Glutamatergic neuron (in vitro differentiated cells): ENCODE results near the gene GPR3. TPM values are rescaled to one million over a fixed set of nuclear protein-coding genes. Genes with fewer than 3 reads are reported as not detected.

Source experiments
- DNase-seq: peaks from one replicate; pipeline ENCODE4 v3.0.0; 2022
- H3K27ac Mint-ChIP-seq: one replicate; pipeline ENCODE4 v1.8.0; 2020; ENCODE audit warnings: mild to moderate bottlenecking, mixed read lengths, inconsistent platforms; ENCODE audit not compliant: unreplicated experiment
- H3K27me3 Mint-ChIP-seq: one replicate; pipeline ENCODE4 v1.8.0; 2020; ENCODE audit warnings: mild to moderate bottlenecking, moderate library complexity, mixed read lengths, inconsistent platforms; ENCODE audit not compliant: unreplicated experiment
- H3K36me3 Mint-ChIP-seq: one replicate; pipeline ENCODE4 v1.8.0; 2020; ENCODE audit warnings: mild to moderate bottlenecking, mixed read lengths, inconsistent platforms; ENCODE audit not compliant: unreplicated experiment
- H3K4me1 Mint-ChIP-seq: one replicate; pipeline ENCODE4 v1.8.0; 2020; ENCODE audit warnings: mild to moderate bottlenecking, low read depth, mixed read lengths, inconsistent platforms; ENCODE audit not compliant: unreplicated experiment
- H3K4me3 Mint-ChIP-seq: one replicate; pipeline ENCODE4 v1.8.0; 2020; ENCODE audit warnings: mild to moderate bottlenecking, mixed read lengths, inconsistent platforms; ENCODE audit not compliant: unreplicated experiment
- H3K9me3 Mint-ChIP-seq: one replicate; pipeline ENCODE4 v1.8.0; 2020; ENCODE audit warnings: mild to moderate bottlenecking, moderate library complexity, mixed read lengths, inconsistent platforms; ENCODE audit not compliant: unreplicated experiment
- total RNA-seq: library from RNA; stranded (reverse); fragmentation: NEBNext Ultra II Directional; extraction: Animal tissue kit (Norgen Biotek cat#: 25700); gene quantifications from one replicate; pipeline ENCODE4 v1.2.1, GENCODE V29; 2021; ENCODE audit not compliant: unreplicated experiment
- TF ChIP-seq, protein P1 (sequence below): fragments of 200-600 bp; sonication (generic); IDR thresholded peaks from one replicate; pipeline ENCODE4 v1.5.0; 2021; ENCODE audit not compliant: partially characterized antibody, unreplicated experiment

GPR3 gene
- total RNA-seq, 1 donor from 2014 or later = 1.5 TPM

- Mint-ChIP-seq H3K4me1 (peaks cover 15% of the 10 kb centered on the region), H3K27me3 (peaks cover 8% of the 10 kb centered on the region), H3K27ac (no peak overlapping the region), H3K9me3 (peaks cover 2% of the 10 kb centered on the region), H3K4me3 (no peak overlapping the region), H3K36me3 (no peaks in the 10 kb centered on the region)
- no peak for DNase-seq
- TF ChIP-seq, protein P1, sequence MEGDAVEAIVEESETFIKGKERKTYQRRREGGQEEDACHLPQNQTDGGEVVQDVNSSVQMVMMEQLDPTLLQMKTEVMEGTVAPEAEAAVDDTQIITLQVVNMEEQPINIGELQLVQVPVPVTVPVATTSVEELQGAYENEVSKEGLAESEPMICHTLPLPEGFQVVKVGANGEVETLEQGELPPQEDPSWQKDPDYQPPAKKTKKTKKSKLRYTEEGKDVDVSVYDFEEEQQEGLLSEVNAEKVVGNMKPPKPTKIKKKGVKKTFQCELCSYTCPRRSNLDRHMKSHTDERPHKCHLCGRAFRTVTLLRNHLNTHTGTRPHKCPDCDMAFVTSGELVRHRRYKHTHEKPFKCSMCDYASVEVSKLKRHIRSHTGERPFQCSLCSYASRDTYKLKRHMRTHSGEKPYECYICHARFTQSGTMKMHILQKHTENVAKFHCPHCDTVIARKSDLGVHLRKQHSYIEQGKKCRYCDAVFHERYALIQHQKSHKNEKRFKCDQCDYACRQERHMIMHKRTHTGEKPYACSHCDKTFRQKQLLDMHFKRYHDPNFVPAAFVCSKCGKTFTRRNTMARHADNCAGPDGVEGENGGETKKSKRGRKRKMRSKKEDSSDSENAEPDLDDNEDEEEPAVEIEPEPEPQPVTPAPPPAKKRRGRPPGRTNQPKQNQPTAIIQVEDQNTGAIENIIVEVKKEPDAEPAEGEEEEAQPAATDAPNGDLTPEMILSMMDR = no peak
These were observed 7.0 kb downstream of the GPR3 start for GRCh38 chr1:27399251-27400025.

GRCh38 chr1:27400082-27400962 is 7.9 kb downstream of the GPR3 start:
- H3K4me3 Mint-ChIP-seq = no peak overlapping the region
- H3K9me3 Mint-ChIP-seq = peaks cover 2% of the 10 kb centered on the region
- H3K27ac Mint-ChIP-seq = no peak overlapping the region
- peaks cover 17% of the 10 kb centered on the region for H3K4me1 Mint-ChIP-seq
- DNase-seq = no peak
- TF ChIP-seq, protein P1 = no peak
- peaks cover 7% of the 10 kb centered on the region for H3K27me3 Mint-ChIP-seq
- no peaks in the 10 kb centered on the region for H3K36me3 Mint-ChIP-seq

DNA sequence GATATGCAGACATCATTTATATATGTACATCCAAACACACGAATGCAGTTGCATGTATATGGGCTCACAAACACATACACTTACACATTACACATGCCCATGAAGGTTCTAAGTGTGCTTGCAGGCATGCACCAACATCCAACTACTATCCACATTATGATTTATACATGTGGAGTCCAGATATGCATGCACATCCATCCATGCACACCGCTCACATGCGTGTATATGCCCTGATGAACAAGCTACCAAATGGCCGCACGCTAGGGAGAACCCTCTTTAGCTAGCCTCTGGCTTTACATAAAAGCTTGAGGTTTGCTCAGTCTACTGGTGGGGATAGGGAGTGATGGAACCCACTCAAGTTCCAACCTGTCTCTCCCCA is 8.5 kb downstream of the GPR3 start:
- no peak overlapping the region for H3K4me3 Mint-ChIP-seq
- no peaks in the 10 kb centered on the region for H3K36me3 Mint-ChIP-seq
- no peak overlapping the region for H3K27ac Mint-ChIP-seq
- peaks cover 17% of the 10 kb centered on the region for H3K4me1 Mint-ChIP-seq
- TF ChIP-seq, protein P1 = no peak
- DNase-seq = no peak
- H3K9me3 Mint-ChIP-seq = peaks cover 2% of the 10 kb centered on the region
- H3K27me3 Mint-ChIP-seq = peaks cover 7% of the 10 kb centered on the region

DNA sequence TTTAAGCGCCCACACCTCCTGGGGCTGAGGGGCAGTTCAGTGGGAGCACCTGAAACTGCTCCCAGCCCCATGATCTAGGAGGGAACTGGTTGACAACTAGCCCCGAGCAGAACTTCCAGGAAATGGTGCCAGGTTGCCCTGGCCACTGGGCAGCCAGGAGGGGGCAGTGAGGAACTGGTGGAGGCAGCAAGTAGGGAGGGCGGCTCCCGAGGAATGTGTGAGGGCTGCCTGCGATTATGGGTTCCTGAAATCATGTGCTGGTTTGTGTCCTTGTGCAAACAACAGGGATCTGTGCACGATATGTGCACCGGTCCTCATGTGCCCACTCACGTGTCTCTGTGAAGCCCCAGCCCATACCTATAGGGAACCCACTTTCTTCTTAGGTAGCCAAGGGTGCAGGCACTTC is 9.9 kb downstream of the GPR3 start:
- Mint-ChIP-seq H3K27me3 (peaks cover 5% of the 10 kb centered on the region), H3K36me3 (no peaks in the 10 kb centered on the region), H3K4me1 (peaks cover 22% of the 10 kb centered on the region), H3K27ac (no peak overlapping the region), H3K4me3 (no peak overlapping the region), H3K9me3 (peaks cover 2% of the 10 kb centered on the region)
- no peak for DNase-seq
- TF ChIP-seq, protein P1 = no peak
